GM18909 (cell line): ENCODE measurements around the gene HSF2BP.
"Not testable (repeated sequence)": the region's sequence is repeated elsewhere in the genome, so short reads cannot be mapped to it uniquely, and the experiment has no call there.

Experiments
- ATAC-seq: cut with Tn5 transposase; IDR thresholded peaks from one replicate; pipeline ENCODE4 v1.9.1; 2021; ENCODE audit warnings: mild to moderate bottlenecking; ENCODE audit not compliant: unreplicated experiment, poor library complexity

Gene HSF2BP

GRCh38 chr21:43659136-43660000, at the start of gene HSF2BP, which contains the start of gene RRP1B:
HSF2BP (minus strand) TSS chr21:43659488; CDS start chr21:43658096, 1,392 bp downstream.
RRP1B (plus strand) TSS chr21:43659560; CDS start chr21:43659665, 105 bp downstream.
- peak; percentile 79 for ATAC-seq

- ATAC-seq = no peak
Measured at GRCh38 chr21:43708745-43709381, 49.6 kb upstream of the HSF2BP start.

GRCh38 chr21:43707462-43707861, 48.2 kb upstream of the HSF2BP start:
- ATAC-seq = no peak

- no peak for ATAC-seq
Measured at GRCh38 chr21:43703035-43703880, 44.0 kb upstream of the HSF2BP start.

- no peak for ATAC-seq
Measured at GRCh38 chr21:43702785-43703034, 43.4 kb upstream of the HSF2BP start.

- no peak for ATAC-seq
Measured at GRCh38 chr21:43701936-43702784, 42.9 kb upstream of the HSF2BP start.

- ATAC-seq = no peak
Measured at GRCh38 chr21:43699933-43700599, 40.8 kb upstream of the HSF2BP start.

GRCh38 chr21:43699492-43699777, 40.1 kb upstream of the HSF2BP start:
- not testable (repeated sequence) for ATAC-seq

- no peak for ATAC-seq
Measured at GRCh38 chr21:43697758-43698643, 38.7 kb upstream of the HSF2BP start.

GRCh38 chr21:43696214-43696613, 36.9 kb upstream of the HSF2BP start:
- no peak for ATAC-seq

- ATAC-seq = no peak
Measured at GRCh38 chr21:43694437-43695079, 35.3 kb upstream of the HSF2BP start.

- no peak for ATAC-seq
Measured at GRCh38 chr21:43693981-43694380, 34.7 kb upstream of the HSF2BP start.

GRCh38 chr21:43692949-43693348, 33.7 kb upstream of the HSF2BP start:
- ATAC-seq = no peak

- no peak for ATAC-seq
Measured at GRCh38 chr21:43691801-43692200, 32.5 kb upstream of the HSF2BP start.

- no peak for ATAC-seq
Measured at GRCh38 chr21:43691086-43691795, 32.0 kb upstream of the HSF2BP start.

- ATAC-seq = no peak
Measured at GRCh38 chr21:43690346-43690745, 31.1 kb upstream of the HSF2BP start.

- no peak for ATAC-seq
Measured at GRCh38 chr21:43689556-43690337, 30.5 kb upstream of the HSF2BP start.
